Stomach (tissue), 4 donors: ENCODE results near the gene MT2A.

ENCODE experiments used
- EP300 ChIP-seq: sonication (generic); formaldehyde crosslinking; IDR thresholded peaks from one replicate; pipeline ENCODE4 v1.6.1; 2017; ENCODE audit warnings: antibody characterized with exemption
- POLR2A ChIP-seq, 4 donors: fragments of 450-650 bp; IDR thresholded peaks; one replicate each; pipeline ENCODE4 v1.6.1; 2016; ENCODE audit warnings: antibody characterized with exemption in 4 of 4, control low read depth in 2 of 4, mild to moderate bottlenecking in 1 of 4, moderate library complexity in 1 of 4
- POLR2AphosphoS5 ChIP-seq, 3 donors: sonication (generic); formaldehyde crosslinking; IDR thresholded peaks; one replicate each; pipeline ENCODE4 v1.6.1; 2016; ENCODE audit warnings: antibody characterized with exemption in 3 of 3
- TF ChIP-seq, protein P1 (sequence below), 7 experiments: fragments of 450-650 bp in 4 of 7; fragments of 200-600 bp in 3 of 7; sonication (generic) in 3 of 7; IDR thresholded peaks; one replicate each; pipeline ENCODE4 v1.5.1; 2016 to 2019; ENCODE audit warnings: antibody characterized with exemption in 7 of 7, control low read depth in 2 of 7, mild to moderate bottlenecking in 1 of 7

DNA sequence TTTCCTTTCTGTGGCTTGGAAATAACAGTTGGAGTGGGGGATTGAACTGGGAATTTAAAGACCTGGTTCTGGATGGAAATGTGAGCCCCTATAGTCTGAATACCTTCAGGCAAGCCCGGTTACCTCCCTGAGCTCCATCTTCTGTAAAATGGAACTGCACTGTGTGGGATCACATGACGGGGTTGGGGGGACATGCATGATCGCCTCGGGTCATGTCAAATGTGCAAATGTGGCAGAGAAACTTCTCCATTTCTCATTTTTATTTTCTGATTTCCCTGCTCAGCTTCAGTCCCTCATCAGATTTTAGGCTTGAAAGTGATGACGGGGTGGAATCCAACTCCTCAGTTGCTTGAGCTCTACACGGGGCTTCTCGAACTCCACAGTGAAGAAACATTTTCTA lies 44.8 kb downstream of the MT2A start:
- TF ChIP-seq, protein P1, sequence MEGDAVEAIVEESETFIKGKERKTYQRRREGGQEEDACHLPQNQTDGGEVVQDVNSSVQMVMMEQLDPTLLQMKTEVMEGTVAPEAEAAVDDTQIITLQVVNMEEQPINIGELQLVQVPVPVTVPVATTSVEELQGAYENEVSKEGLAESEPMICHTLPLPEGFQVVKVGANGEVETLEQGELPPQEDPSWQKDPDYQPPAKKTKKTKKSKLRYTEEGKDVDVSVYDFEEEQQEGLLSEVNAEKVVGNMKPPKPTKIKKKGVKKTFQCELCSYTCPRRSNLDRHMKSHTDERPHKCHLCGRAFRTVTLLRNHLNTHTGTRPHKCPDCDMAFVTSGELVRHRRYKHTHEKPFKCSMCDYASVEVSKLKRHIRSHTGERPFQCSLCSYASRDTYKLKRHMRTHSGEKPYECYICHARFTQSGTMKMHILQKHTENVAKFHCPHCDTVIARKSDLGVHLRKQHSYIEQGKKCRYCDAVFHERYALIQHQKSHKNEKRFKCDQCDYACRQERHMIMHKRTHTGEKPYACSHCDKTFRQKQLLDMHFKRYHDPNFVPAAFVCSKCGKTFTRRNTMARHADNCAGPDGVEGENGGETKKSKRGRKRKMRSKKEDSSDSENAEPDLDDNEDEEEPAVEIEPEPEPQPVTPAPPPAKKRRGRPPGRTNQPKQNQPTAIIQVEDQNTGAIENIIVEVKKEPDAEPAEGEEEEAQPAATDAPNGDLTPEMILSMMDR (IDR thresholded peaks at IDR 0.05) = no peak
- TF ChIP-seq POLR2AphosphoS5 (IDR thresholded peaks at IDR 0.05) (no peak), EP300 (no peak), POLR2A (IDR thresholded peaks at IDR 0.05) (no peak)
